Glomerular visceral epithelial cell (primary cell): Measurements from ENCODE around the gene PXMP2.

Experiments
- DNase-seq: peaks from one replicate; pipeline ENCODE4 v3.0.0-alpha.2; 2016; ENCODE audit errors: extremely low spot score

Gene PXMP2

DNA sequence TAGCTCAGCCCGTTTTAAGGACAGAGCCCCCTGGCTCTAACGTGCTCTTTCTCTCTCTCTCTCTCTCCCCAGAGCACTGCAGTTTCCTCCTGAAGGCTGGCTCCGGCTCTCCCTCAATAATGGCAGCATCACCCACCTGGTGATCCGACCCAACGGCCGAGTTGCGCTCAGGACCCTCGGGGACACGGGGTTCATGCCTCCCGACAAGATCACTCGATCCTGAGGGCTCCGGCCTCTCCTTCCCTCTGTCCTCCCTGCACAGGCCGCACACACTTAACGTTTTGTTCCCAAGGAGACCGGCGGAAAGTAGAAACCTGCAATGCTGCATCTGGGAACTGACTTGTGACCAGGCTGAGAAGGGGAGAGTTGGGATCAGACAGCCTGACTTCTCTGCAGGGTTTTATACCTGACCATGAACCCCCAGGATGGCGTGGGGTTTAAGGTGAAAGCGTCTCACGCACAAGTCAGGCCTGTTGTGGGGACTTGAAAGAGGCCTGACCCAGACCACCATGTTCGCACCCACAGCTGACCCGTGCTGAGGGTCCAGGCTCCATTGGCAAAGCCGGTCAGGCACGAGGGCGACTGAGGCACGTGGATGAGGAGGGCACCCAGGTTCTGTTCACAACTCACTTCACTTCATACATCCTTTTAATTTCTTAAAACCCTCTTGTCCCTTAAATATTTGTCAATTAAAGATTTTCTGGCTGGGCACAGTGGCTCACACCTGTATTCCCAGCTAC lies 33.4 kb downstream of the PXMP2 start:
- DNase-seq: no peak

DNA sequence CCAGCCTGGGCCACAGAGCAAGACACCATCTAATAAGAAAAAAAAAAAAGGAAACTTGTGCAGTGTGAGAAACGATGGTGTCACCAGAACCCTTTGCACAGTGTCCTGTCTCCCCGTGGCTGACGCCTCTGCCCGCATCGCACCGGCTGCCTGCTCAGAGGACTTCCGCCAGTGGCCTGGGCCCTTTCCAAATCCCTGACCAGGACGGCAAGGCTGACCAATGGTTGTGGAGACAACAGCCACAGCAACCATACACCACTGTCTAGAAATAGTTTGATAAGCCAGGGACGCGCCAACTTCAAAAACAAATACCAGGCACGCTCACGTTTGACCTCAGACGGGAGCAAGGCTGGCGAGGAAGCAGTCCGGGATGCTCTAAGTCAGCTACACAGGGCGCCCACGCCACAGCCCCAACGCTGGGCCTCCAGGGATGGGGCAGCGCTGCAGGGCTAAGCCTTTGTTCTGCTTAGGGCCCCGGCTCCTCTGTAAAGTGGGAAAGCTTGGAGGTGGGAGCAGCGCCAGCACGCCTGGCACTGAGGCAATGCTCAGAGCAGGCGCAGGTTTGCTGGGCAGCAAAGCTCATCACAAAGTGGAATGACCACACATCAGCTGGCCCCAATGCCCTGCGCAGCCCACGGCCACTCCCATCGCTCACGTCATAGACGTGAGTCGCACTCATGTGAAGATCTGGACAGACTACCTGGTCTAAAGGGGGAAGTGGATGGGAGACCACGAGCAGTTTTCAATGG lies 35.8 kb downstream of the PXMP2 start:
- DNase-seq: no peak

DNA sequence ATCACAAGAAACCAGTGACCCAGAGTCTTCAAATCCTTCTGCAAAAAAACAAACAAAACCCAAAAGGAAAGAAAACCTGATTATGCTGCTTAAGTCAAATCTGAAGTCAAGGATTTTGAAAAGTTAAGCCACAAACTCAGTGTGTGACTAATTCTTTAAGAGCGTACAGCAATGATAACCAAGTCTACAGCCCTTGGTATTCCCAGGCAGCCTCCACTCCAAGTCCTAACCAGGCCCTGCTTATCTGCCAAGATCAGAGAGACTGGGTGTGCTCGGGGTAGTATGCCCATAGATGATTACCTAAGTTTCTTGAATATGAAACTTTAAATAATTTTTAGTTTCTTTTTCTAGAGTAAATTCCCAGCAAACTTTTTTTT lies 36.4 kb downstream of the PXMP2 start:
- DNase-seq: no peak

DNA sequence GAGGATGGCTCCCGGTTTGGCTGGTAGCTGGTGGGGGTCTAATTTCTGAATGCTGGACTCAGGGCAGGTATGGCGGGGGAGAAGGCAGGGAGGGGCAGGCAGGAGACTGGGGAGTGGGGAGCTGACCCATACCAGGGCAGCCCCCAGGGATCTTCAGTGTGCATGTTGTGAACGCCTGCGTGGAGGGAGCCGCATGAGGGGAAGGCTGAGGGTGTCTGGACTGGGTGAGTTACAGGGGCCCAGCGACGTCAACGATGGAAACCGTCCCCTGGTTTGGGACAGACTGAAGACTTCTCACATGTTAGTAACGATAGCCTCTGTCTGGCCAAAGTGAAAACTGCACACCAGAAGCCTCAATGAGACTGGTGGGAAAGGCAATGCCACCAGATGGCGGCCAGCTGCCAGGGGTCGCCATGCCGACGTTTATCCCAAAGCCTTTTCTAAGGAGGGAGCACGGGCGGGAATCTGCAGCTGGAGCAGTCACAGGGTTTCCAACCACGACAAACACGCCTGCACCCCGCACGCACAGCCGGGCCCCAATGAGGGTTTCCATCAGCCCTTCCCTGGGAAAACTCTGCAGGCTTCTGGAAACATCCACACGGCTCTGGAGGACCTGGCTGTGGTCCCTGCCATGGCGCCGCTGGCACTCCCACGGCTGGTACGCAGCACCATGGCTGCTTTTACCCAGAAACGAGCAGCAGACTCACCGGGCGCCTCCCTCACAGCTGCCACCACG lies 37.3 kb downstream of the PXMP2 start:
- no peak for DNase-seq

DNA sequence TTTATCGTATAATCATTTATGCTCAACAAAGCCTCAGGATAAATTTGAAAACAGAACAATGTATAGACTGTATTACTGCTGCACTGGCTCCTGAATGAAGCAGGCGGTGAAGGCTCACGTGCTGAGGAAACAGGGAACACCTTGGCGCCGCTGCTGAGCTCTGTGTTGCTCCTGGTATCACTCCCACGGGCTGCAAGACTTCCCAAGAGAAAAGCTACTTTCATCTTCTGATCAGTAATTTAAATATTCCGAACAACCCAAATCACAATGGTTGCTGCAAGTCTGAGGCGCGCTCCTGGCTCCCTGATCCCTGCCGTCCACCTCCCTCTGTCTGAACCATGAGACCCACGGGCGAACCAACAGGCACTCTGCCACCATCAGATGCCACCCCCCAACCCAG lies 39.0 kb downstream of the PXMP2 start:
- DNase-seq: no peak

DNA sequence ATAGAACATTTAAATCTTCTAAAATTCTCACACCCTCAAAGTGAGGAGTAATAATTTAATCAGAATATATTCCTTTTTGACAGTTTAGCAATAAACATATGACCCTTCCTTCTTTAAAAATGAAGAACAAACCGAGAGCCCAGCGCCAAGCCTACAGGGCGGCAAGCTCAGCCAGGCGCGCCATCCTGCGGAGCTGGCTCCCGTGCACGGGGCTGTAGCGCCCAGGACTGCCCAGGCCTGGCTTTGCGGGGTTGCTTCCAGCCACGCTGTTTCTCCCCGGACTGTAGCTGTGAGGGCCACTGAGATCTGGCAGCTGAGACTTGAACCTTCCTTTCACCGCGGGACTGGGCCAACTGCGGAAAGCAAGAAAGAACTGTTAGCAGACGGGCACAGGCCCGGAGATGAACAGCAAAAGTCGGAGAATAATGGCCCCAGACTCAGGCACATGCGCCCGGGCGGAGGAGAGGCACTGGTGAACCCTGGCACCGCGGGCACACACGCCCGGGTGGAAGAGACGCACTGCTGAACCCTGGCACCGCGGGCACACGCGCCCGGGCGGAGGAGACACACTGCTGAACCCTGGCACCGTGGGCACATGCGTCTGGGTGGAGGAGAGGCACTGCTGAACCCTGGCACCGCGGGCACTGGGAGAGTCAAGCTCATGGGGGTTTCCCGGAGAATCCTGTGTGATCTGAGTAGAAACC lies 39.9 kb downstream of the PXMP2 start:
- DNase-seq: no peak

DNA sequence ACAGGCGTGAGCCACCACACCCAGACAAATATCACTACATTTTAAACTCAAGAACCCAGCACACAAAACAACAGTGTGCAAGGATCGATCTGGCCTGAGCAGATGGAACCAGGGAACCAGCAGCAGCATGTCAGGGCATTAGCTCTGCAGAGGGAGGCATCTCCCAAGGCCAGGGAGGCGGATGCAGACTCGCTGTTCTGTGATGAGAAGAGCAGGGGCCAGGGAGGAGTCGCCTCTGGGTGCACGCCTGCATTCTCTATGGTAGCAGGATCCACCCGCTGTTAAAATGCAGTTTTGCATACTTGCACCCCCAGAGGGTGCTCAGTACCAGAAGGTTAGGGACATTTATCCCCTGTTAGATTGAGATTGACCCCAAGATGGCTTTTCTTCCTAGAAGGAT lies 41.1 kb downstream of the PXMP2 start:
- no peak for DNase-seq

DNA sequence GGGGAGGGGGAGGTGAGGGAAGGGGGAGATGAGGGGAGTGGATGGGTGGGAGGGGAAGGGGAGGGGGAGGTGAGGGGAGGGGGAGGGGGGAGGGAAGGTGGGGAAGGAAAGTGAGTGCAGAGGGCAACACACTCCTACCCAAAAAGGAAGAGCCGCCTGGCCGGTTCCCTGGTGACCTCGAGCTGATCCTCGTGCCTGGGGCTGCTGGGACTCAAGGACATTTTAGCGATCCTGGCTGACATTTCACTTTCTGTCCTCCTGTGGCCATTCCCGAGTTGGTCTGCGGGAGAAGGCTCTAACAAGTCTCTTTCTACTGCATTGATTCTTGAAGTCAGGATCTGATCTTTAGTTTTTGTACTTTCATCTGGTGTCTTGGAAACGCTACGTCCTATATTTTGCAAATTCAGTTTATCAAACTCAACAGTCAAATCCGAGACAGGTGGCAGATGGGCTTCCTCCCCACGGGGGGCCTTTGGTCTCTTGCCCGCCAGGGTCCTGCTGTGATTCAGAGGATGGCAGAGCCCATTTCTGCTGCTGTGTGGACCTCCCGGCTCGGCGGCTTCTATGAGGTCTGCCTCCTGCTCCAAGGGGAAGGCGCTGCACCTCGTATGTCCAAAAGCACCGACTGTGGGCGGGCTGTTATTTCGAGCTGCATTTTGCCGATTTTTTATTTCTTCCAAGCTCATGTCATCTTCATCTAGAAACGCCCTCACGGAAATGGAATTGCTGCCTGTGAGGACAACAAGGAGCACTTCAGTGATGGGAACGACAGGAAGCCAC lies 42.3 kb downstream of the PXMP2 start:
- no peak for DNase-seq

DNA sequence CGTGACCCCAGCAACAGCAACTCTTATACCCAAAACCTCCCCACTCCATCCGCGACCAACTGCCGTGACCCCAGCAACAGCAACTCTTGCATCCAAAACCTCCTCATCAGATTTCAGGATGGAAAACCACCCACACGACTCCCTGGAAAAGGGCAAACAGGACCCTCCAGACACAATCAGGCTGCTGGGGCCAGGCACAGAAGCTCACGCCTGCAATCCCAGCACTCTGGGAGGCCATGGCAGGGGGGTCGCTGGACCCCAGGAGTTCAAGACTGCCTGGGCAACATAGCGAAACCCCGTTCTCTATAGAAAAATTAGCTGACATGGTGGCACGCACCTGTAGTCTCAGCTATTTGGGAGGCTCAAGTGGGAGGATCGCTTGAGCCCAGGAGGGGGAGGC lies 43.0 kb downstream of the PXMP2 start:
- no peak for DNase-seq

DNA sequence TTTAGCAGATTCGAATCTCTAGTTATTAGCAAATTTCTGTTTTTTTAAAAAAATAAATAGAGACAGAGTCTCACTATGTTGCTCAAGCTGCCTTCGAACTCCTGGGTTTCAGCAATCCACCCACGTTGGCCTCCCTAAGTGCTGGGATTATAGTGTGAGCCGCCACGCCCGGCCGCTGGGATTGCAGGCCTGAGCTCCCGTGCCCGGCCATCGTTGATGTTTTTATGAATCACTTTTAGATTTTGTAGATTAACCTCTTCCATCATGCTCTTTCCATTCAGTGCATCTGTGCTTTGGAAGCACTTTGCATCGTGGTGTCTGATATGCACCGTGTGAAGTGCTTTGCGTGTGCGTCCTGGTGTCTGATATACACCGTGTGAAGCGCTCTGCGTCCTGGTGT lies 44.2 kb downstream of the PXMP2 start:
- DNase-seq: no peak

DNA sequence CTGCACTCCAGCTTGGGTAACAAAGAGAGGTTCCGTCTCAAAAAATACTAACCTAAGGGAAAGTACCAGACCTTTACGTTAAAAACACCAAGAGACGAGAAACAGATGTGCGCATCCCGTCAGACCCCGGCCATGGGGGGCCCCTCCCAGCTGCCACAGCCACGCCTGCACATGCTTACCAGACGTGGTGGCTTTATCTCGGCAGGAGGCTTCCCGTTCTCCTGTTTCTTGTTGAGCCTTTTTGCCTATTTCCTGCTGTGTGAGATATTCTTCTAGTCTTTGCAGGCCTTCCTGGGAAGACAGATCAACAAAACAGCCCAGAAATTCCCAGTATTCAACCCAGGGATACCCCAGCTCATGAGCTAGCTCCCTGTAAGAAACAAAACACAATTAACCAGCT lies 46.8 kb downstream of the PXMP2 start:
- DNase-seq: no peak

DNA sequence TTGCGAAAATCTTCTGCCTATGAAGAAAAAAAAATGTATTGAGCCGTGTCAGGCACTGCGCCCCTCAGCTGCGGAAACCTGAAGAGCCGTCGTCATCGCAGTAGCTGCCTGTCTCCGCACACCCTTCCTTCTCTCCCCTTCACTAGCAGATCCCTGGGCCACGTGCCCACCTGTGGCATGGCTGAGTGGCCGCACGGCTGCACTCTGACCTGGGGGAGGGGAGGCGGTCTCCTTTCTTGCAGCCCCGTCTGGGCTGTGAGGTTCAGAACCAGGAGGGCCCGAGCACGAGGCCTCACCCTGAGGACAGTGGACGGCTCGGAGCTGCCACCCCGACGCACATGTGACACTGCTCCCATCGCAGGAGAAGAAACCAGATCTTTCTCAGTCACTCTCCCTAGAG lies 48.1 kb downstream of the PXMP2 start:
- no peak for DNase-seq

DNA sequence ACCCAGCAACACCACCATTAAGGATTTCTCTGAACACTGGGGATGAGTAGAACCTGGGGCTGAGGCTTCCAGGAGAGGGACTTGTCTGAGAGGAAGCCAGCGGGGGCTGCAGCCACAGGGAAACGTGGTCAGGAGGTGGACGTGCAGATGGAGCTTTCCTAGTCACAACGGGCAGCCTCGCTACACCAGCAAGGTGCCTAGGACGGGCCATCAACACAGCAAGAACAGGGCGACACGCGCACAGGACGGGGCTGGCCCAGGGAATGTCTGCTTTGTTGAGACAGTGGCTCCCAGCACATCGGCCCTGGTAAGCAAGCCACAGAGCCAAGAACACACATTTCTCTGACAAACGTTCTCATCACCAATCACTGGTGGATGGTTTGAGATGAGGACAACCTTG lies 49.0 kb downstream of the PXMP2 start:
- no peak for DNase-seq

DNA sequence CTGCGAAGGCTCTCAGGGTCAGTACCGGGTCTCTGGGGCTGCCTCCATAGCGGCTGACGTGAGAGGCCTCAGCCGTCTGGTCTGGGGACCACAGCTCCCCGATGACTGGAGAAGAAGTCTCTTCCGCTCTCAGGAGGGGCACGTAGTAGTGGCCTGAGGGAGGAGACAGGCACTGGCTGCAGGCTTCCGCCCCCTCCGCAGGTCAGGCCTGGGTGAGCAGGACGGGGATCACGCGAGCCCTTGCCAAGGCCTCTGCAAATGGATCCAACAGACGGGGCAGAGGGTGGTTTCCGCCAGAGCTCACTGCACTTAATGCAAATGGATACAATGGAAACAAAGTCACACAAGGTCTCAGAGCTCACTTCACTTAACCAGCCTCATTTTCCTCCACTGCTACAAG lies 49.5 kb downstream of the PXMP2 start:
- no peak for DNase-seq

DNA sequence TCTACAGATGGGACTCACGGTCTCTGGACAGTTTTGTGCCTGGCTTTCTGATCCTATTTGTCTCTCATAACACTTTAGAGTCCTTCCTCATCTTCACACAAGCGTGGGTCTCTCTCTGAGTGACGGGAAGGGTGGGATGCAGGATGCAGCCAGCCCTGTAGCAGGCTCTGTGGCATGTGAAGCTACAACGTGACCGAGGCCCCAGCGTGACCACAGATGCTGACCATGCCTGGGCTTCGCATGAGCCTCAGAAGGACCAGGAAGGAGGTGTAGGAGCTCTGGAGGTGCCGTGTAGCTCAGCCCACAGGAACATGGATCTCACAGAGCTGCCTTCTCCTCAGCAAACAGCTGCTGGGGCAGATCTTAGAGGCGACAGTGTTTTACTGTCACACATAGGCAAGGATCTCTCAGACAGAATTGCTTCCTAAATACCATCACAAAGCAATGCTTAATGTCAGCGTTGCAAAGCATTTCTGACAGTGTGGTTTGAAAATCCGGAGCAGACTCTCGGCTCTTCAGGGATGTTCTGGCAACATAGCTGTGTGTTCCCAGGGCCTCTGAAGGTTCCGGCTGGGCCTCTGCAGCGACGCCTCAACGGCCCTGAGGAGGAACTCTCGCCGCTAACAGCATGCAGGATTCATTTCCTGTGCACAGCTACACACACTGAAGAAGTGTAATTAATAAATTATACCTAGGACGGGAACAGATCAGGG lies 52.4 kb downstream of the PXMP2 start:
- DNase-seq: no peak

DNA sequence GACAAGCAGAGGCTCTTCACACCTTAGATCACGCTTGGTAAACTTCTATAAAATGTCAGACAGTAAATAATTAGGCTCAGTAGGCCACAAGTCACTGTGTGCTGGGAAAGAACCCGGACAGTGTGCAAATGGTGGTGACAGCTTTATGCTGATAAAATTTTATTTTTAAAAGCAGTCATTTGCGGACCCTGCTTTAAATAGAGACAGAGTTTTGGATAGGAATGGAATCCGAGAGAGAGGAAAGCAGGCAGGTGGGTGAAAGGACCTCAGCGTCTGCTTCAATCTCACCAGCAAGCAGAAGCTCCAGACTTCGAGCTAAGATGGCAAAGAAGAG lies 52.9 kb downstream of the PXMP2 start:
- no peak for DNase-seq

DNA sequence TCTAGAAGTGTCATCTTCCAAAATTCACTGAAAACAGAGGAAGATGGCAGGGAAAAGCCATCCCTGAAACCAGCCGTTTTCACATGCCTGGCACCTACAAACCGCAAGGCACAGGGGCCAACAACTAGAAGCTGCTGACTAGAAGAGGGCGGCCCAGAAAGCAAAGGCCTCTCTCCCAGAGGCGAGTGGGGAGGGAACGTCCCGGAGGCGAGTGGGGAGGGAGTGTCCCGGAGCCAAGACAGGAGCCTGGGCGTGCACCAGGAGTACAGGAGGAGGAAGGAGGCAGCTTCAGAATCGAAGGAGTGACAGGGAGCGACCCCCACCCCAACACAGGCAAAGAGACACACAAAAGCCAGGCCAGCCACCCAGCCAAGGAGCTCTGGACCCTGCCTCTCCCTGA lies 53.3 kb downstream of the PXMP2 start:
- DNase-seq: no peak

DNA sequence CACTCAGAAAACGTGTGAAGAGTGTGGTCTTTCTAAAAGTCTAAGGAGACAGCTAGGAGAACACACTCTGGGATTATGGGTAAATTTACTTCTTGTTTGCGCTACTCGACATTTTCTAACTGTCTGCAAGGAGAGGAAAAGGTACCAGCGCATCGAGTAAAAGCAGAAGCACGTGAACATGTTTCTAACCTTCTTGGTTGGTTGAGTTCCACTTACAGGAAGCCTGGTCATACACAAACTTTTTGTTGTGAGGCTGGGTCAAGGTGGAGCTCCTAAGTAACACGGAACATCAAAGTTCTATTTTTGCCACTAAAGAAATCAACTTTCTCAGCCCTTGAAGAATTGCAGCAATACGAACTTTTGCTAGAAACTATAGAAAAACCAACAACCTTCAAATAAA lies 54.2 kb downstream of the PXMP2 start:
- no peak for DNase-seq

DNA sequence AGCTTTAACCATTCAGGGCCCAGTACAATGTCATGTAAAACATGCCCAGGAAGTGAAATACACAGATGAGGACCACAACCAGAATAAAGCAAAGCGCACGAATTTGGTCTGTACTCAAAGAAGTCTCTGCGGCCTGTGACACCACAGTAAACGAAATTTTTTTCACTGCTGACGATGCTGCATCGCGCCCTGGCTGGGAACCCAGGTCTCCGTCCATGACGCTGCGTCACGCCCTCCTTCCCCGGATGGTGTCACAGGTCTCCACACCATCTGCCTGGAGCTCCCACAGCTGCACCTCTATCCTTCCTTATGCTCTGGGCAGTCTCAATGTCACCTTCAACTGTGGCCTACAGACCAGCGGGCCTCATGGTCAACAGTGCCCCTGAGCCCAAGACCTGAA lies 56.4 kb downstream of the PXMP2 start:
- DNase-seq: no peak

DNA sequence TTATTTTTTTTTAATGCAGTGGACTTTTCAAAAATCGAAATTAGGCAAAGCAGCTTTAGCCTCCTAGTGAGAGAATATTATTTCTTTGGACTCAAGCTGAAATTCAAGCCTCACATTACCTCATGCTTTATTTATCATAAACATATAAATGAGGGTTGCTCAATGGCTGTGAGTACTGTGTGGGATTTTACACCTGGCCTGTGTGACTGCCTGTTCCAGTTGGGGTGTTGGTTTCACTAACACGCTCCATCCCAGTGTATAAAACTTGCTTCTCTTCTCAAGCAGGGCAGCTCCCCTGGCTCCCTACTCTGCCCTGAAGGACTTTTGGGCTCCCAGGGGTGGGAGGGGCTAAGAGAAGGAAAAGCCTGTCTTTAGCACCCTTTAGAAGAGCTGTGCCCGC lies 59.2 kb downstream of the PXMP2 start:
- no peak for DNase-seq

DNA sequence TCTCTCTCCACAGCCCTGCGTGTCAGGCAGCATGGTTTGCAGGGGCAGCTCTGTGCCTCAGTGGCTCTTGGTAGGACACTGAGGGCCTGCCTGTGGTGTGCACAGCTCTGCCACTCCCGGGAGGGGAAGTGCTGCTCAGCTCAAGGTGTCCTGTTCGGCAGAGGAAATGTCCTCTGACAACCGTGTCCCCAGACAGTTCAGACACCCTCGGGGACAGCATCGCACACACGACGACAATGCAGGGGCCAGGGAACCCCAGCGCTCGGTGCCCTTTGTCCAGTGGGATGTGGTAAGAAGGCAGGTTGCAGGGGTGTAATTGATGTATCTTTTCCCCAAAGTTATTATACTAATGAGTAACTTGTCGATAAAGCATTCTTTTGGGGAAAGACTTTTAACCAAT lies 60.0 kb downstream of the PXMP2 start:
- no peak for DNase-seq
